HepG2 (cell line): ENCODE measurements around the gene DDRGK1. TPM values are rescaled to one million over a fixed set of nuclear protein-coding genes. Genes with fewer than 3 reads are reported as not detected.

Experiments
- MIER3 ChIP-seq: IDR thresholded peaks from 2 replicates; pipeline ENCODE4 v1.6.1; 2016; ENCODE audit warnings: missing compliant biosample characterization, borderline replicate concordance
- NCOA1 ChIP-seq: sonication (generic); formaldehyde crosslinking; IDR thresholded peaks from 2 replicates; pipeline ENCODE4 v1.9.0; 2021; ENCODE audit warnings: missing genetic modification reagents
- NPAS2 ChIP-seq: sonication (generic); formaldehyde crosslinking; IDR thresholded peaks from 2 replicates; pipeline ENCODE4 v1.8.0; 2022; ENCODE audit warnings: mild to moderate bottlenecking, missing genetic modification reagents, borderline replicate concordance
- SMYD3 ChIP-seq: sonication (generic); formaldehyde crosslinking; IDR thresholded peaks from 2 replicates; pipeline ENCODE4 v1.8.1; 2023; ENCODE audit warnings: mild to moderate bottlenecking, missing genetic modification reagents
- SOX13 ChIP-seq, 3 experiments: fragments of 450-650 bp in 1 of 3; sonication (generic) in 1 of 3; formaldehyde crosslinking in 1 of 3; IDR thresholded peaks in 2 of 3; conservative IDR thresholded peaks in 1 of 3; 2 replicates each; pipeline versions ENCODE4 v1.5.0 to v1.6.1; 2016 to 2020; ENCODE audit warnings: antibody characterized with exemption in 1 of 3, mild to moderate bottlenecking in 1 of 3, missing compliant biosample characterization in 1 of 3, missing genetic modification reagents in 1 of 3, moderate library complexity in 1 of 3
- WIZ ChIP-seq: sonication (generic); formaldehyde crosslinking; IDR thresholded peaks from 2 replicates; pipeline ENCODE4 v1.5.1; 2020; ENCODE audit warnings: mild to moderate bottlenecking, missing genetic modification reagents
- ZFP90 ChIP-seq: sonication (generic); formaldehyde crosslinking; IDR thresholded peaks from 2 replicates; pipeline ENCODE4 v1.8.0; 2022; ENCODE audit warnings: missing genetic modification reagents, mild to moderate bottlenecking, inconsistent platforms, borderline replicate concordance
- ZMYM3 ChIP-seq: sonication (generic); formaldehyde crosslinking; IDR thresholded peaks from 2 replicates; pipeline ENCODE4 v1.5.1; 2020; ENCODE audit warnings: mild to moderate bottlenecking, missing genetic modification reagents
- ZNF160 ChIP-seq: sonication (generic); formaldehyde crosslinking; IDR thresholded peaks from 2 replicates; pipeline ENCODE4 v1.8.0; 2022; ENCODE audit warnings: mild to moderate bottlenecking, inconsistent platforms, missing genetic modification reagents
- ZNF367 ChIP-seq: sonication (generic); formaldehyde crosslinking; IDR thresholded peaks from 2 replicates; pipeline ENCODE4 v1.4.0; 2020; ENCODE audit warnings: missing genetic modification reagents, borderline replicate concordance
- ZNF879 ChIP-seq: sonication (generic); formaldehyde crosslinking; IDR thresholded peaks from 2 replicates; pipeline ENCODE4 v1.8.1; 2023; ENCODE audit warnings: missing genetic modification reagents
- polyA plus RNA-seq, 8 experiments: library from polyadenylated mRNA; depleted of rRNA in 3 of 8; stranded (reverse) in 7 of 8; unstranded in 1 of 8; fragments of >200 nt; fragmentation: Illumina TruSeq in 4 of 8; extraction: Trizol in 4 of 8; gene quantifications; 2 replicates each; pipeline versions ENCODE4 v1.2.1 to v1.2.3, GENCODE V29; 2011 to 2016; ENCODE audit warnings: low read depth in 4 of 8, missing spikeins in 1 of 8, mixed read lengths in 1 of 8; ENCODE audit not compliant: insufficient read depth in 1 of 8
- total RNA-seq, 5 experiments: library from RNA; depleted of rRNA; stranded (reverse); fragments of >200 nt; fragmentation: Illumina TruSeq; extraction: Trizol; gene quantifications; 2 replicates each; pipeline ENCODE4 v1.2.3, GENCODE V29; 2016; ENCODE audit warnings: low read depth in 1 of 5
- TF ChIP-seq, protein P1 (sequence below): sonication (generic); formaldehyde crosslinking; IDR thresholded peaks from 2 replicates; pipeline ENCODE4 v1.5.0; 2020; ENCODE audit warnings: mild to moderate bottlenecking, missing genetic modification reagents, borderline replicate concordance
- TF ChIP-seq, protein P2 (sequence below): sonication (generic); formaldehyde crosslinking; IDR thresholded peaks from 2 replicates; pipeline ENCODE4 v1.8.0; 2022; ENCODE audit warnings: missing genetic modification reagents, mild to moderate bottlenecking, inconsistent platforms, borderline replicate concordance
- TF ChIP-seq, protein P3 (sequence below): sonication (generic); formaldehyde crosslinking; conservative IDR thresholded peaks from 2 replicates; pipeline ENCODE4 v1.8.1; 2023; ENCODE audit warnings: missing genetic modification reagents
- TF ChIP-seq, protein P4 (sequence below): sonication (generic); formaldehyde crosslinking; IDR thresholded peaks from 2 replicates; pipeline ENCODE4 v1.5.0; 2020; ENCODE audit warnings: mild to moderate bottlenecking, missing genetic modification reagents
- TF ChIP-seq, protein P5 (sequence below): IDR thresholded peaks from 2 replicates; pipeline ENCODE4 v1.6.1; 2016; ENCODE audit warnings: low read depth, control low read depth

Gene DDRGK1
- total and polyA plus RNA-seq, 2 of the 13 experiments (the other 11 are each of a cell fraction or from before 2014, with no cell fraction given): 96.7 to 149 TPM

DNA sequence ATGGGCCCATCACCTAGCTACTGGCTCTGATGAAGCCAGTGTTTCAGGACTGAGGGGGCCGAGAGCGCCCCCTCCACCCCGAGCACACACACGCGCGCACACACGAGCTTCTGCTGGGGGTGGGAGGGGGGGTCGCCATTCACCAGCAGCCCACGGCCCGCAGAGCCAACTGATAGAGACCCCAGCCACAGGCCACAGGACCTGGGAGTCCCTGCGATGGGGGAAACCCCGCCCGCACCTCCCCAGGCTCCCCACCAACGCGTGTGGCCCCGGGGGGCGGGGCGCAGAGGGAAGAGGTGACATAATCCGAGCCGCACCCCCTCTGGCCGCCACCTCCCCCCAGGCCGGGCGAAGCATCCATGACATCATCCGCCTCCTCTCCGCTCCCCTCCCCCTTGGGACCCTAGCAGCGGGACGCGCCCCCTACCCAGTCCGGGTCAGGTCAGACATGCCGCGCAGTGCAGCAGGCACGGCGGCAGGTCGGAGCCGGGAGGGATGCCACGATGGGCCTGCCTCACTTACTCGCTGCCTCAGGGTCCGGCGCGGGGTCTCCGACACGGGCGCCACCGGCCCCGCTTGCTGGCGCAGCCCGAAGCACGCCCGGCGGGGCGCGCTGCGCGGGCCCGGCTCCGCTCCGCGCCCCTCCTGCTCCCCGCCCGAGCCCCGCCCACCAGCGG is 31.4 kb downstream of the DDRGK1 start, which contains the start of gene LZTS3 (continued):
- TF ChIP-seq, protein P1, sequence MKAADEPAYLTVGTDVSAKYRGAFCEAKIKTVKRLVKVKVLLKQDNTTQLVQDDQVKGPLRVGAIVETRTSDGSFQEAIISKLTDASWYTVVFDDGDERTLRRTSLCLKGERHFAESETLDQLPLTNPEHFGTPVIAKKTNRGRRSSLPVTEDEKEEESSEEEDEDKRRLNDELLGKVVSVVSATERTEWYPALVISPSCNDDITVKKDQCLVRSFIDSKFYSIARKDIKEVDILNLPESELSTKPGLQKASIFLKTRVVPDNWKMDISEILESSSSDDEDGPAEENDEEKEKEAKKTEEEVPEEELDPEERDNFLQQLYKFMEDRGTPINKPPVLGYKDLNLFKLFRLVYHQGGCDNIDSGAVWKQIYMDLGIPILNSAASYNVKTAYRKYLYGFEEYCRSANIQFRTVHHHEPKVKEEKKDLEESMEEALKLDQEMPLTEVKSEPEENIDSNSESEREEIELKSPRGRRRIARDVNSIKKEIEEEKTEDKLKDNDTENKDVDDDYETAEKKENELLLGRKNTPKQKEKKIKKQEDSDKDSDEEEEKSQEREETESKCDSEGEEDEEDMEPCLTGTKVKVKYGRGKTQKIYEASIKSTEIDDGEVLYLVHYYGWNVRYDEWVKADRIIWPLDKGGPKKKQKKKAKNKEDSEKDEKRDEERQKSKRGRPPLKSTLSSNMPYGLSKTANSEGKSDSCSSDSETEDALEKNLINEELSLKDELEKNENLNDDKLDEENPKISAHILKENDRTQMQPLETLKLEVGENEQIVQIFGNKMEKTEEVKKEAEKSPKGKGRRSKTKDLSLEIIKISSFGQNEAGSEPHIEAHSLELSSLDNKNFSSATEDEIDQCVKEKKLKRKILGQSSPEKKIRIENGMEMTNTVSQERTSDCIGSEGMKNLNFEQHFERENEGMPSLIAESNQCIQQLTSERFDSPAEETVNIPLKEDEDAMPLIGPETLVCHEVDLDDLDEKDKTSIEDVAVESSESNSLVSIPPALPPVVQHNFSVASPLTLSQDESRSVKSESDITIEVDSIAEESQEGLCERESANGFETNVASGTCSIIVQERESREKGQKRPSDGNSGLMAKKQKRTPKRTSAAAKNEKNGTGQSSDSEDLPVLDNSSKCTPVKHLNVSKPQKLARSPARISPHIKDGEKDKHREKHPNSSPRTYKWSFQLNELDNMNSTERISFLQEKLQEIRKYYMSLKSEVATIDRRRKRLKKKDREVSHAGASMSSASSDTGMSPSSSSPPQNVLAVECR (CRISPR knock-in tag): peak; percentile 79
- TF ChIP-seq NPAS2 (no peak), ZFP90 (CRISPR knock-in tag) (peak; percentile 44; the same call in 1 of the 2 replicates), WIZ (CRISPR knock-in tag) (0 out of 2 replicates have a peak, but pooled peaks have one; percentile 33), ZMYM3 (CRISPR knock-in tag) (no peak), NCOA1 (CRISPR knock-in tag) (no peak; the same call in 1 of the 2 replicates), SOX13 (IDR thresholded peaks at IDR 0.05) (peak; percentile 46; the same call in 1 of the 2 replicates), SOX13 (CRISPR knock-in tag; conservative IDR thresholded peaks at IDR 0.05 in 1 of 2, IDR thresholded peaks at IDR 0.05 in 1 of 2) (no peak; a peak in 1 of 4 replicates), ZNF879 (CRISPR knock-in tag) (no peak; the same call in 1 of the 2 replicates), SMYD3 (CRISPR knock-in tag) (no peak), ZNF367 (0 out of 2 replicates have a peak, but pooled peaks have one; percentile 10), ZNF160 (CRISPR knock-in tag) (no peak), MIER3 (CRISPR knock-in tag) (no peak)
- TF ChIP-seq, protein P2, sequence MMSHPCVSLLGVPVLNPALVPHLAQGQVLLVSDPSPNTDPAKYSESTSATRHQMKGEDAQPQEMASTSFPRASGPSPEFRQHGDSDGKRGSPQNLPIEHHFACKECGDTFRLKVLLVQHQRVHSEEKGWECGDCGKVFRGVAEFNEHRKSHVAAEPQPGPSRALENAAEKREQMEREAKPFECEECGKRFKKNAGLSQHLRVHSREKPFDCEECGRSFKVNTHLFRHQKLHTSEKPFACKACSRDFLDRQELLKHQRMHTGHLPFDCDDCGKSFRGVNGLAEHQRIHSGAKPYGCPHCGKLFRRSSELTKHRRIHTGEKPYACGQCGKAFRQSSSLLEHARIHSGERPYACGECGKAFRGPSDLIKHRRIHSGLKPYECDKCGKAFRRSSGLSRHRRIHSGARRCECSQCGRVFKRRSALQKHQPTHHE (CRISPR knock-in tag): no peak
- TF ChIP-seq, protein P3, sequence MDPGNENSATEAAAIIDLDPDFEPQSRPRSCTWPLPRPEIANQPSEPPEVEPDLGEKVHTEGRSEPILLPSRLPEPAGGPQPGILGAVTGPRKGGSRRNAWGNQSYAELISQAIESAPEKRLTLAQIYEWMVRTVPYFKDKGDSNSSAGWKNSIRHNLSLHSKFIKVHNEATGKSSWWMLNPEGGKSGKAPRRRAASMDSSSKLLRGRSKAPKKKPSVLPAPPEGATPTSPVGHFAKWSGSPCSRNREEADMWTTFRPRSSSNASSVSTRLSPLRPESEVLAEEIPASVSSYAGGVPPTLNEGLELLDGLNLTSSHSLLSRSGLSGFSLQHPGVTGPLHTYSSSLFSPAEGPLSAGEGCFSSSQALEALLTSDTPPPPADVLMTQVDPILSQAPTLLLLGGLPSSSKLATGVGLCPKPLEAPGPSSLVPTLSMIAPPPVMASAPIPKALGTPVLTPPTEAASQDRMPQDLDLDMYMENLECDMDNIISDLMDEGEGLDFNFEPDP (CRISPR knock-in tag): no peak
- TF ChIP-seq, protein P4, sequence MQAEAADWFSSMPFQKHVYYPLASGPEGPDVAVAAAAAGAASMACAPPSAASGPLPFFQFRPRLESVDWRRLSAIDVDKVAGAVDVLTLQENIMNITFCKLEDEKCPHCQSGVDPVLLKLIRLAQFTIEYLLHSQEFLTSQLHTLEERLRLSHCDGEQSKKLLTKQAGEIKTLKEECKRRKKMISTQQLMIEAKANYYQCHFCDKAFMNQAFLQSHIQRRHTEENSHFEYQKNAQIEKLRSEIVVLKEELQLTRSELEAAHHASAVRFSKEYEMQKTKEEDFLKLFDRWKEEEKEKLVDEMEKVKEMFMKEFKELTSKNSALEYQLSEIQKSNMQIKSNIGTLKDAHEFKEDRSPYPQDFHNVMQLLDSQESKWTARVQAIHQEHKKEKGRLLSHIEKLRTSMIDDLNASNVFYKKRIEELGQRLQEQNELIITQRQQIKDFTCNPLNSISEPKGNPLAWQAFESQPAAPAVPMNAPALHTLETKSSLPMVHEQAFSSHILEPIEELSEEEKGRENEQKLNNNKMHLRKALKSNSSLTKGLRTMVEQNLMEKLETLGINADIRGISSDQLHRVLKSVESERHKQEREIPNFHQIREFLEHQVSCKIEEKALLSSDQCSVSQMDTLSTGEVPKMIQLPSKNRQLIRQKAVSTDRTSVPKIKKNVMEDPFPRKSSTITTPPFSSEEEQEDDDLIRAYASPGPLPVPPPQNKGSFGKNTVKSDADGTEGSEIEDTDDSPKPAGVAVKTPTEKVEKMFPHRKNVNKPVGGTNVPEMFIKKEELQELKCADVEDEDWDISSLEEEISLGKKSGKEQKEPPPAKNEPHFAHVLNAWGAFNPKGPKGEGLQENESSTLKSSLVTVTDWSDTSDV: no peak
- TF ChIP-seq, protein P5, sequence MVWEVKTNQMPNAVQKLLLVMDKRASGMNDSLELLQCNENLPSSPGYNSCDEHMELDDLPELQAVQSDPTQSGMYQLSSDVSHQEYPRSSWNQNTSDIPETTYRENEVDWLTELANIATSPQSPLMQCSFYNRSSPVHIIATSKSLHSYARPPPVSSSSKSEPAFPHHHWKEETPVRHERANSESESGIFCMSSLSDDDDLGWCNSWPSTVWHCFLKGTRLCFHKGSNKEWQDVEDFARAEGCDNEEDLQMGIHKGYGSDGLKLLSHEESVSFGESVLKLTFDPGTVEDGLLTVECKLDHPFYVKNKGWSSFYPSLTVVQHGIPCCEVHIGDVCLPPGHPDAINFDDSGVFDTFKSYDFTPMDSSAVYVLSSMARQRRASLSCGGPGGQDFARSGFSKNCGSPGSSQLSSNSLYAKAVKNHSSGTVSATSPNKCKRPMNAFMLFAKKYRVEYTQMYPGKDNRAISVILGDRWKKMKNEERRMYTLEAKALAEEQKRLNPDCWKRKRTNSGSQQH (CRISPR knock-in tag): peak; percentile 22; the same call in 1 of the 2 replicates
